Upper lobe of left lung (tissue), 4 donors: ENCODE results near the gene LARP6.

Experiments
- CTCF ChIP-seq, 6 experiments: fragments of 450-650 bp in 4 of 6; fragments of 200-600 bp in 2 of 6; sonication (generic) in 2 of 6; IDR thresholded peaks; one replicate each; pipeline ENCODE4 v1.5.1; 2016 to 2019; ENCODE audit warnings: antibody characterized with exemption in 6 of 6
- EP300 ChIP-seq, 4 donors: sonication (generic); formaldehyde crosslinking; IDR thresholded peaks; one replicate each; pipeline ENCODE4 v1.5.1; 2017; ENCODE audit warnings: antibody characterized with exemption in 4 of 4, control low read depth in 2 of 4
- POLR2A ChIP-seq, 4 donors: fragments of 450-650 bp; IDR thresholded peaks; one replicate each; pipeline ENCODE4 v1.5.1; 2016 to 2017; ENCODE audit warnings: antibody characterized with exemption in 4 of 4, mild to moderate bottlenecking in 2 of 4
- POLR2AphosphoS5 ChIP-seq, 2 donors: sonication (generic); formaldehyde crosslinking; IDR thresholded peaks; one replicate each; pipeline ENCODE4 v1.5.1; 2017; ENCODE audit warnings: antibody characterized with exemption in 2 of 2

- TF ChIP-seq CTCF (IDR thresholded peaks at IDR 0.05) = no peak
- TF ChIP-seq POLR2A (IDR thresholded peaks at IDR 0.05) = no peak
- no peak for TF ChIP-seq POLR2AphosphoS5 (IDR thresholded peaks at IDR 0.05)
- TF ChIP-seq EP300 (IDR thresholded peaks at IDR 0.05) = no peak
Measured at GRCh38 chr15:70854666-70854976, 664 bp upstream of the LARP6 start.
